Right lobe of liver (tissue), 6 donors: ENCODE measurements around the gene SPATA7. TPM values are rescaled to one million over a fixed set of nuclear protein-coding genes. Genes with fewer than 3 reads are reported as not detected.

Source experiments
- ATAC-seq, 4 donors: fragments of 200-7000 bp; cut with Tn5 transposase; one replicate each; pipeline ENCODE4 v1.9.1; 2020; ENCODE audit warnings: mild to moderate bottlenecking in 4 of 4, moderate library complexity in 4 of 4
- DNase-seq, 3 donors: peaks; one replicate each; pipeline ENCODE4 v3.0.0-alpha.2; 2020
- H3K27ac ChIP-seq, 3 donors: fragments of 200-600 bp; one replicate each; pipeline ENCODE4 v1.8.0; 2022
- H3K27me3 ChIP-seq, 2 donors: fragments of 200-600 bp; one replicate each; pipeline ENCODE4 v1.8.0; 2022
- H3K36me3 ChIP-seq, 4 donors: fragments of 200-600 bp; sonication (generic) in 1 of 4; one replicate each; pipeline versions ENCODE4 v1.5.1 to v1.8.0; 2017 to 2022; ENCODE audit warnings: control low read depth in 1 of 4
- H3K4me1 ChIP-seq, 4 donors: fragments of 200-600 bp; sonication (generic) in 1 of 4; one replicate each; pipeline versions ENCODE4 v1.5.1 to v1.8.0; 2017 to 2022; ENCODE audit warnings: control low read depth in 1 of 4
- H3K4me3 ChIP-seq, 3 donors: fragments of 200-600 bp; one replicate each; pipeline ENCODE4 v1.8.0; 2022
- H3K9me3 ChIP-seq, 4 donors: fragments of 200-600 bp; sonication (generic) in 1 of 4; one replicate each; pipeline versions ENCODE4 v1.5.1 to v1.8.0; 2017 to 2022; ENCODE audit warnings: control low read depth in 1 of 4
- CTCF ChIP-seq, 4 donors: fragments of 200-600 bp in 3 of 4; fragments of 450-650 bp in 1 of 4; IDR thresholded peaks; one replicate each; pipeline versions ENCODE4 v1.5.1 to v1.8.0; 2016 to 2022; ENCODE audit warnings: antibody characterized with exemption in 4 of 4, mild to moderate bottlenecking in 2 of 4
- POLR2A ChIP-seq: fragments of 450-650 bp; IDR thresholded peaks from one replicate; pipeline ENCODE4 v1.6.1; 2017; ENCODE audit warnings: antibody characterized with exemption, mild to moderate bottlenecking
- WGBS: methylation state at CpG from one replicate; pipeline ENCODE4 v1.1.6; 2018; ENCODE audit warnings: low coverage, low lambda C conversion rate; ENCODE audit not compliant: insufficient coverage; ENCODE audit errors: missing lambda C conversion rate; 5-methylcytosine and 5-hydroxymethylcytosine counted together
- intact Hi-C, 2 donors: fragments of 100-400 bp; cut with DNase I; formaldehyde crosslinking; loops; one replicate each; pipeline versions ENCODE4 v1.11.2 to v1.14.1; 2022
- total RNA-seq, 6 experiments: library from RNA; depleted of rRNA in 2 of 6; stranded (reverse); fragments of >200 nt in 2 of 6; fragmentation: NEBNext Ultra II Directional in 3 of 6; extraction: Animal tissue kit (Norgen Biotek cat#: 25700) in 3 of 6; gene quantifications; one replicate each; pipeline versions ENCODE4 v1.1.0 to v1.2.4, GENCODE V29; 2016 to 2023
- donor health status: DM: no; HTN: yes; CAD: no.
- donor health status: DM: no; HTN: no; CAD: no.
- donor health status: DM: no; HTN: no; CAD: no.
- donor health status: DM: no; HTN: yes; CAD: no.
- donor health status: DM: no; HTN: yes; CAD: no.

Gene SPATA7
- total RNA-seq, 6 experiments from 2014 or later = 3.3 to 10.2 (median 5.6) TPM

GRCh38 chr14:88359500-88359899 is 26.0 kb upstream of the SPATA7 start:
- no peak for DNase-seq
- H3K36me3 ChIP-seq = no peaks in the 10 kb centered on the region
- no peaks in the 10 kb centered on the region for H3K27me3 ChIP-seq
- WGBS = 43% methylated on average over 2 of the region's 2 CpGs
- intact Hi-C loops = no loop called here
- H3K9me3 ChIP-seq = no peaks in the 10 kb centered on the region
- H3K4me1 ChIP-seq = no peaks in the 10 kb centered on the region
- no peak for ATAC-seq
- H3K4me3 ChIP-seq = no peak overlapping the region
- TF ChIP-seq POLR2A (no peak), CTCF (IDR thresholded peaks at IDR 0.05) (no peak)
- no peak overlapping the region for H3K27ac ChIP-seq

- DNase-seq = no peak
- no peak for ATAC-seq
- TF ChIP-seq CTCF (IDR thresholded peaks at IDR 0.05) (no peak), POLR2A (no peak)
- intact Hi-C loops = no loop called here
- Histone ChIP-seq H3K9me3 (no peaks in the 10 kb centered on the region), H3K27ac (no peak overlapping the region), H3K4me3 (no peak overlapping the region), H3K27me3 (no peaks in the 10 kb centered on the region), H3K4me1 (no peaks in the 10 kb centered on the region), H3K36me3 (no peaks in the 10 kb centered on the region)
- 67% methylated on average over 4 of the region's 4 CpGs for WGBS
Measured at GRCh38 chr14:88363644-88364043, 21.8 kb upstream of the SPATA7 start.

GRCh38 chr14:88364710-88365413 is 20.6 kb upstream of the SPATA7 start:
- 61% methylated on average over 4 of the region's 4 CpGs for WGBS
- no peak overlapping the region for H3K4me3 ChIP-seq
- no peaks in the 10 kb centered on the region for H3K36me3 ChIP-seq
- no peak for ATAC-seq
- H3K9me3 ChIP-seq = no peaks in the 10 kb centered on the region
- TF ChIP-seq POLR2A = no peak
- TF ChIP-seq CTCF (IDR thresholded peaks at IDR 0.05) = no peak
- H3K27me3 ChIP-seq = no peaks in the 10 kb centered on the region
- no peak for DNase-seq
- intact Hi-C loops = no loop called here
- H3K4me1 ChIP-seq = no peaks in the 10 kb centered on the region
- H3K27ac ChIP-seq = no peak overlapping the region

GRCh38 chr14:88369496-88369895 is 16.0 kb upstream of the SPATA7 start:
- Histone ChIP-seq H3K9me3 (no peaks in the 10 kb centered on the region), H3K27ac (no peak overlapping the region), H3K36me3 (no peaks in the 10 kb centered on the region), H3K4me3 (no peak overlapping the region), H3K4me1 (no peaks in the 10 kb centered on the region), H3K27me3 (no peaks in the 10 kb centered on the region)
- ATAC-seq = no peak
- WGBS = 33% methylated on average over 1 of the region's 1 CpG
- TF ChIP-seq POLR2A (no peak), CTCF (IDR thresholded peaks at IDR 0.05) (no peak)
- intact Hi-C loops = no loop called here
- DNase-seq = no peak
